ENCODE data around the gene PLXNC1. TPM values are rescaled to one million over a fixed set of nuclear protein-coding genes. Genes with fewer than 3 reads are reported as not detected.

Gene PLXNC1
- total and polyA plus RNA-seq, 4 donors, result 1.7 to 70.0 (median 36.3) TPM

- TF ChIP-seq CTCF (IDR thresholded peaks at IDR 0.05; ENCODE audit: control extremely low read depth, extremely low read depth), result no peak
- no peak overlapping the region for H3K4me3 ChIP-seq
- H3K9ac ChIP-seq (ENCODE audit: insufficient read depth in 1 of 2, low read length in 2 of 2), result no peak overlapping the region
- H3K36me3 ChIP-seq (ENCODE audit: control insufficient read depth in 4 of 4, insufficient read depth in 4 of 4, low read length in 4 of 4), result peaks cover 0 to 3% (median 0%) of the 10 kb centered on the region in 4 donors
- H3K27ac ChIP-seq (ENCODE audit: low read depth in 1 of 2, low read length in 1 of 2), result peak overlapping the region in 1 of 2 donors; percentile 33
- H3K4me1 ChIP-seq (ENCODE audit: control insufficient read depth in 5 of 5, insufficient read depth in 5 of 5, low read length in 5 of 5), result peaks cover under 1 to 65% (median 30%) of the 10 kb centered on the region in 5 donors
- H3K9me3 ChIP-seq (ENCODE audit: control insufficient read depth in 4 of 4, insufficient read depth in 3 of 4, low read length in 3 of 4), result no peaks in the 10 kb centered on the region
- 36 to 53% methylated on average over 11 of the region's 11 CpGs for WGBS, 2 donors
- ATAC-seq (ENCODE audit: insufficient read depth, low FRiP score) (no peak), DNase-seq (peak in 2 of 3 donors; percentile 86 to 89)
- no peaks in the 10 kb centered on the region for H3K27me3 ChIP-seq (ENCODE audit: control insufficient read depth in 3 of 3, insufficient read depth in 3 of 3, low read length in 2 of 3)
These were observed 118.6 kb downstream of the PLXNC1 start for GRCh38 chr12:94266796-94267536.

GRCh38 chr12:94267537-94267872 lies 119.1 kb downstream of the PLXNC1 start:
- DNase-seq, result peak in 2 of 3 donors; percentile 60 to 82
- Histone ChIP-seq H3K9ac (ENCODE audit: insufficient read depth in 1 of 2, low read length in 2 of 2) (no peak overlapping the region), H3K36me3 (ENCODE audit: control insufficient read depth in 4 of 4, insufficient read depth in 4 of 4, low read length in 4 of 4) (peaks cover 0 to 3% (median 0%) of the 10 kb centered on the region in 4 donors), H3K27ac (ENCODE audit: low read depth in 1 of 2, low read length in 1 of 2) (peak overlapping the region in 1 of 2 donors; percentile 60), H3K4me3 (no peak overlapping the region), H3K9me3 (ENCODE audit: control insufficient read depth in 4 of 4, insufficient read depth in 3 of 4, low read length in 3 of 4) (no peaks in the 10 kb centered on the region), H3K4me1 (ENCODE audit: control insufficient read depth in 5 of 5, insufficient read depth in 5 of 5, low read length in 5 of 5) (peaks cover 0 to 61% (median 29%) of the 10 kb centered on the region in 5 donors), H3K27me3 (ENCODE audit: control insufficient read depth in 3 of 3, insufficient read depth in 3 of 3, low read length in 2 of 3) (no peaks in the 10 kb centered on the region)
- no peak for TF ChIP-seq CTCF (IDR thresholded peaks at IDR 0.05; ENCODE audit: control extremely low read depth, extremely low read depth)
- WGBS, 2 donors, result 39 to 54% methylated on average over 3 of the region's 3 CpGs
- ATAC-seq (ENCODE audit: insufficient read depth, low FRiP score), result no peak

GRCh38 chr12:94267921-94268471 lies 119.6 kb downstream of the PLXNC1 start:
- ATAC-seq (ENCODE audit: insufficient read depth, low FRiP score) (no peak), DNase-seq (peak in 2 of 3 donors; percentile 47 to 58)
- TF ChIP-seq CTCF (IDR thresholded peaks at IDR 0.05; ENCODE audit: control extremely low read depth, extremely low read depth), result no peak
- no peaks in the 10 kb centered on the region for H3K9me3 ChIP-seq (ENCODE audit: control insufficient read depth in 4 of 4, insufficient read depth in 3 of 4, low read length in 3 of 4)
- H3K4me1 ChIP-seq (ENCODE audit: control insufficient read depth in 5 of 5, insufficient read depth in 5 of 5, low read length in 5 of 5), result peaks cover 0 to 56% (median 25%) of the 10 kb centered on the region in 5 donors
- no peak overlapping the region for H3K4me3 ChIP-seq
- 86% methylated on average over 5 of the region's 5 CpGs for WGBS, 2 donors
- H3K27ac ChIP-seq (ENCODE audit: low read depth in 1 of 2, low read length in 1 of 2), result peak overlapping the region in 1 of 2 donors; percentile 60
- H3K9ac ChIP-seq (ENCODE audit: insufficient read depth in 1 of 2, low read length in 2 of 2), result no peak overlapping the region
- H3K36me3 ChIP-seq (ENCODE audit: control insufficient read depth in 4 of 4, insufficient read depth in 4 of 4, low read length in 4 of 4), result peaks cover 0 to 3% (median 0%) of the 10 kb centered on the region in 4 donors
- H3K27me3 ChIP-seq (ENCODE audit: control insufficient read depth in 3 of 3, insufficient read depth in 3 of 3, low read length in 2 of 3), result no peaks in the 10 kb centered on the region

All from lung (tissue), 12 donors.